Vagina (tissue), 2 donors: Measurements from ENCODE around the gene BCL6B.

Experiments used
- CTCF ChIP-seq, 3 experiments: fragments of 450-650 bp in 2 of 3; fragments of 200-600 bp in 1 of 3; sonication (generic) in 1 of 3; IDR thresholded peaks; one replicate each; pipeline ENCODE4 v1.5.1; 2017 to 2019; ENCODE audit warnings: antibody characterized with exemption in 3 of 3, mild to moderate bottlenecking in 2 of 3, moderate library complexity in 2 of 3
- POLR2A ChIP-seq, 2 donors: fragments of 450-650 bp; IDR thresholded peaks; one replicate each; pipeline ENCODE4 v1.6.1; 2017; ENCODE audit warnings: antibody characterized with exemption in 2 of 2, mild to moderate bottlenecking in 2 of 2, moderate library complexity in 2 of 2
- POLR2AphosphoS5 ChIP-seq, 2 donors: sonication (generic); formaldehyde crosslinking; IDR thresholded peaks; one replicate each; pipeline ENCODE4 v1.9.0; 2017; ENCODE audit warnings: antibody characterized with exemption in 2 of 2, mild to moderate bottlenecking in 2 of 2, low read depth in 1 of 2; ENCODE audit not compliant: insufficient read depth in 1 of 2

GRCh38 chr17:7026471-7027115 is 3.7 kb downstream of the BCL6B start:
- TF ChIP-seq POLR2A (IDR thresholded peaks at IDR 0.05) (no peak), CTCF (IDR thresholded peaks at IDR 0.05) (no peak), POLR2AphosphoS5 (IDR thresholded peaks at IDR 0.05; ENCODE audit: insufficient read depth in 1 of 2, low read depth in 1 of 2) (no peak)
